Fibroblast of pulmonary artery (primary cell): ENCODE results near the gene FAM222A.

Experiments used
- DNase-seq: peaks from one replicate; pipeline ENCODE4 v3.0.0-alpha.2; 2010; ENCODE audit warnings: low read depth
- H3K4me3 ChIP-seq: replicated peaks from 2 replicates; pipeline ENCODE4 v1.5.1; 2011; ENCODE audit warnings: low read depth, mild to moderate bottlenecking, control low read depth, low read length, moderate library complexity
- TF ChIP-seq, protein P1 (sequence below): IDR thresholded peaks from 2 replicates; pipeline ENCODE4 v1.5.1; 2011; ENCODE audit warnings: mild to moderate bottlenecking, control low read depth, low read length, inconsistent platforms; ENCODE audit errors: missing control alignments

The FAM222A gene

GRCh38 chr12:109756457-109756856 lies 42.8 kb downstream of the FAM222A start:
- TF ChIP-seq, protein P1, sequence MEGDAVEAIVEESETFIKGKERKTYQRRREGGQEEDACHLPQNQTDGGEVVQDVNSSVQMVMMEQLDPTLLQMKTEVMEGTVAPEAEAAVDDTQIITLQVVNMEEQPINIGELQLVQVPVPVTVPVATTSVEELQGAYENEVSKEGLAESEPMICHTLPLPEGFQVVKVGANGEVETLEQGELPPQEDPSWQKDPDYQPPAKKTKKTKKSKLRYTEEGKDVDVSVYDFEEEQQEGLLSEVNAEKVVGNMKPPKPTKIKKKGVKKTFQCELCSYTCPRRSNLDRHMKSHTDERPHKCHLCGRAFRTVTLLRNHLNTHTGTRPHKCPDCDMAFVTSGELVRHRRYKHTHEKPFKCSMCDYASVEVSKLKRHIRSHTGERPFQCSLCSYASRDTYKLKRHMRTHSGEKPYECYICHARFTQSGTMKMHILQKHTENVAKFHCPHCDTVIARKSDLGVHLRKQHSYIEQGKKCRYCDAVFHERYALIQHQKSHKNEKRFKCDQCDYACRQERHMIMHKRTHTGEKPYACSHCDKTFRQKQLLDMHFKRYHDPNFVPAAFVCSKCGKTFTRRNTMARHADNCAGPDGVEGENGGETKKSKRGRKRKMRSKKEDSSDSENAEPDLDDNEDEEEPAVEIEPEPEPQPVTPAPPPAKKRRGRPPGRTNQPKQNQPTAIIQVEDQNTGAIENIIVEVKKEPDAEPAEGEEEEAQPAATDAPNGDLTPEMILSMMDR, result no peak
- no peak overlapping the region for H3K4me3 ChIP-seq
- DNase-seq, result no peak

GRCh38 chr12:109757671-109758265 lies 44.1 kb downstream of the FAM222A start:
- no peak for DNase-seq
- TF ChIP-seq, protein P1, result no peak

DNA sequence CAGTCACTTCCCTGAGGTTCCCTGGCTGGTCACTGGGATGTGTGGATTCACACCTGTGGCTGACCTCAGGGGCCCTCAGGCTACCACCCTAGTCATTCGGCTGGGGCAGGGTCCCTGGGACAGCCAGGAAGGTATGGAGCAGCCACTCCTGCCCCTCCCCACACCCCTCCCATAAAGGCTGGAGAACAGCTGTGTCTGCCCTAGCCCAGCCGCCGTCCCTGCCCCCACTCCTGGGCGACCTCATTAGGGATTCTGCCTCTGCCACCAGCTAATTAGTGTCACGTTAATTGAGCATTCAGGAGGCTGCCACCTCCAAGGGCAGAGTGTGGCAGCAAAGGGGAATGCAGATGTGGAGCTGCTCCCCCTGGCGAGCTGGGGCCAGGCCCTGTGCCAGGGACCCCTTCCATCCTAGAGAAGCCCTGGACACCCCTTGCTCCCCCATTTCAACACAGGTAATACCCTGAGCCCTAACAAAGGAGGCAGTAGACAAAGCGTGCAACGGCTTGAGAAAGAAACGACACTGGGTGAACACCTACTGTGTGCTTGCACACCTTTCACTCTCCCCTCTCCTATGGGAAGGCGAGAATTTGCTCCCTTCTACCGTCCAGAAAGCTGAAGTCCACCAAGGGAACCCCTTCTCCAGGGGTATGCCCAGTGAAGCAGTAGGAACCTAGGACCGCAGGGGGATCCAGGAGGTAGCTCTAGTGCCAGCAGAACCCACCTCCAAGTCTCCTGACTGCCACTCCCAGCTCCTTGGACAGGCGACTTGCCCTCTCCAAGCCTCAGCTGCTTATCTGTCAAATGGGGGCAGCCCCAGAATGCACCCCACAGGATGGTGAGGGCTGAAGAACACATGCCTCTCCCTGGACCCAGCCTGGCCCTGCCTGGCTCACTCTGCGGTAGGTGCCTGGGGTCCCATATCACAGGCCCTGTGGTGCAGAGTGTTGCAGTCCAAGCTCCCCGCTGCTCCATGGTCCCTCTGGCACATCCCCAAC lies 45.1 kb downstream of the FAM222A start:
- H3K4me3 ChIP-seq, result no peak overlapping the region
- no peak for DNase-seq
- TF ChIP-seq, protein P1, result no peak

More at GRCh38 chr12:109757671-109758265, 44.1 kb downstream of the FAM222A start:
- H3K4me3 ChIP-seq, result no peak overlapping the region

GRCh38 chr12:109759595-109759994 lies 46.0 kb downstream of the FAM222A start:
- DNase-seq, result no peak
- TF ChIP-seq, protein P1, result no peak
- H3K4me3 ChIP-seq, result no peak overlapping the region

GRCh38 chr12:109760031-109760929 lies 46.7 kb downstream of the FAM222A start:
- no peak overlapping the region for H3K4me3 ChIP-seq
- DNase-seq, result no peak
- TF ChIP-seq, protein P1, result no peak
